RWPE1 (cell line): Measurements from ENCODE around the gene UFL1.

Experiments
- CTCF ChIA-PET: fragments of 350-600 bp; sonication (Branson Sonifier 250); formaldehyde crosslinking; extraction: SDS; loops from one replicate; lab custom pipeline; 2021; lab: Yijun Ruan, JAX
- POLR2A ChIA-PET: fragments of 400-600 bp; formaldehyde crosslinking; extraction: SDS; loops from one replicate; lab custom pipeline; 2020; ENCODE audit warnings: antibody characterized with exemption; ENCODE audit not compliant: low non-redundant PET; lab: Yijun Ruan, JAX
- DNase-seq: peaks from one replicate; pipeline ENCODE4 v3.0.0; 2012; ENCODE audit warnings: low spot score
- H3K27ac ChIP-seq: fragments of 450-650 bp; 2 replicates; pipeline ENCODE4 v1.5.1; 2017
- TF ChIP-seq, protein P1 (sequence below): fragments of 450-650 bp; conservative IDR thresholded peaks from 2 replicates; pipeline ENCODE4 v1.5.1; 2017; ENCODE audit warnings: low read depth, mild to moderate bottlenecking

UFL1 gene

DNA sequence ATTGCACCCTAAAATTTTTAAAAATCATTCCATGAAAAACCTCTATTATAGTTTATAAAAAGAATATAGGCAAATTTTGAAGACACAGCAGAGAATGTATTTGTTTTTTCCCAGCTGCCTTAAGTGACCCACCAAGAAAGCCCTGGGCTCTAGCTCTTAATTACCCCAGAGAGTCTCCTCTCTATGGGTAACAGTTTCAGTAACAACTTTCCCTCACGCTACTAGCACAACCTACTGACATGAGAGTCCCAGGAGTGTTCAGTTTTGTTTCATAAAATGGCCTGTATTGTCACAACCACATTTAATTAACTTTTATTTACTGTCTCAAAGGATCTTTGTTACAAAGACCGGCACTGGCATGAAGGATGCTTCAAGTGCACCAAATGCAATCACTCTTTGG is 82.8 kb downstream of the UFL1 start:
- no peak overlapping the region for H3K27ac ChIP-seq
- TF ChIP-seq, protein P1, sequence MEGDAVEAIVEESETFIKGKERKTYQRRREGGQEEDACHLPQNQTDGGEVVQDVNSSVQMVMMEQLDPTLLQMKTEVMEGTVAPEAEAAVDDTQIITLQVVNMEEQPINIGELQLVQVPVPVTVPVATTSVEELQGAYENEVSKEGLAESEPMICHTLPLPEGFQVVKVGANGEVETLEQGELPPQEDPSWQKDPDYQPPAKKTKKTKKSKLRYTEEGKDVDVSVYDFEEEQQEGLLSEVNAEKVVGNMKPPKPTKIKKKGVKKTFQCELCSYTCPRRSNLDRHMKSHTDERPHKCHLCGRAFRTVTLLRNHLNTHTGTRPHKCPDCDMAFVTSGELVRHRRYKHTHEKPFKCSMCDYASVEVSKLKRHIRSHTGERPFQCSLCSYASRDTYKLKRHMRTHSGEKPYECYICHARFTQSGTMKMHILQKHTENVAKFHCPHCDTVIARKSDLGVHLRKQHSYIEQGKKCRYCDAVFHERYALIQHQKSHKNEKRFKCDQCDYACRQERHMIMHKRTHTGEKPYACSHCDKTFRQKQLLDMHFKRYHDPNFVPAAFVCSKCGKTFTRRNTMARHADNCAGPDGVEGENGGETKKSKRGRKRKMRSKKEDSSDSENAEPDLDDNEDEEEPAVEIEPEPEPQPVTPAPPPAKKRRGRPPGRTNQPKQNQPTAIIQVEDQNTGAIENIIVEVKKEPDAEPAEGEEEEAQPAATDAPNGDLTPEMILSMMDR, result no peak
- ChIA-PET CTCF (no interaction called here), POLR2A (no interaction called here)
- no peak for DNase-seq
